HepG2 (cell line): ENCODE data around the gene DCLK1. TPM values are rescaled to one million over a fixed set of nuclear protein-coding genes. Genes with fewer than 3 reads are reported as not detected.

Experiments used
- ATAC-seq: fragments of 200-7000 bp; cut with Tn5 transposase; 3 replicates; pipeline ENCODE4 v1.9.1; 2020; ENCODE audit warnings: mild to moderate bottlenecking, moderate library complexity
- BruUV-seq: library from RNA; stranded (reverse); fragments of 400-500 nt; replicated peaks from 2 replicates; lab custom pipeline; 2021; lab: Mats Ljungman, UMichigan
- CTCF ChIA-PET: fragments of 300-600 bp; formaldehyde crosslinking; extraction: SDS; loops from one replicate; lab custom pipeline; 2021; ENCODE audit warnings: low total read pairs, inconsistent platforms, low intra/inter-chr PET ratio; lab: Yijun Ruan, JAX
- POLR2A ChIA-PET: fragments of 350-600 bp; sonication (Branson Sonifier 250); formaldehyde crosslinking; loops from one replicate; lab custom pipeline; 2020; ENCODE audit warnings: antibody characterized with exemption, inconsistent platforms; lab: Yijun Ruan, JAX
- DNase-seq: peaks from one replicate; pipeline ENCODE4 v3.0.0-alpha.2; 2015; ENCODE audit warnings: low spot score
- FAIRE-seq: peaks from 3 replicates; lab custom pipeline; 2011; peaks lifted over from hg19 to GRCh38; lab: Jason Lieb, UNC
- H2AFZ ChIP-seq: one replicate; pipeline ENCODE4 v1.6.1; 2011; ENCODE audit warnings: low read length, inconsistent platforms
- H3K27ac ChIP-seq: fragments of 300-600 bp; 3 replicates; pipeline ENCODE4 v1.8.0; 2011; ENCODE audit warnings: mixed run types, mild to moderate bottlenecking, mixed read lengths, low read length, inconsistent platforms; ENCODE audit not compliant: insufficient read depth; ENCODE audit errors: extremely low read length
- H3K27me3 ChIP-seq, 2 experiments: fragments of 200-600 bp in 1 of 2; 2 replicates in 1 of 2; 3 replicates in 1 of 2; pipeline versions ENCODE4 v1.6.0 to v1.8.0; 2011; ENCODE audit warnings: low read length in 2 of 2, mild to moderate bottlenecking in 2 of 2, moderate library complexity in 2 of 2, inconsistent platforms in 1 of 2; ENCODE audit not compliant: insufficient read depth in 2 of 2, control insufficient read depth in 1 of 2
- H3K36me3 ChIP-seq, 2 experiments: fragments of 200-600 bp in 1 of 2; replicated peaks in 1 of 2; 2 replicates in 1 of 2; 3 replicates in 1 of 2; pipeline versions ENCODE4 v1.5.1 to v1.8.0; 2011; ENCODE audit warnings: low read length in 2 of 2, inconsistent platforms in 1 of 2; ENCODE audit not compliant: insufficient read depth in 2 of 2, control insufficient read depth in 1 of 2
- H3K4me1 ChIP-seq: 2 replicates; pipeline ENCODE4 v1.5.1; 2012; ENCODE audit warnings: low read length, inconsistent platforms; ENCODE audit not compliant: insufficient read depth
- H3K4me2 ChIP-seq: 2 replicates; pipeline ENCODE4 v1.6.0; 2011; ENCODE audit warnings: low read depth, low read length, inconsistent platforms
- H3K4me3 ChIP-seq, 3 experiments: fragments of 200-600 bp in 1 of 3; sonication (generic), shearing (Covaris generic) in 1 of 3; replicated peaks in 1 of 3; 2 replicates each; pipeline ENCODE4 v1.5.1; 2011 to 2016; ENCODE audit warnings: low read length in 3 of 3, inconsistent platforms in 2 of 3, low read depth in 2 of 3, mild to moderate bottlenecking in 2 of 3, control low read depth in 1 of 3, mixed read lengths in 1 of 3; ENCODE audit not compliant: insufficient read depth in 1 of 3
- H3K79me2 ChIP-seq: one replicate; pipeline ENCODE4 v1.6.1; 2011; ENCODE audit warnings: low read length, inconsistent platforms; ENCODE audit not compliant: insufficient read depth
- H3K9ac ChIP-seq: 2 replicates; pipeline ENCODE4 v1.6.0; 2011; ENCODE audit warnings: mild to moderate bottlenecking, low read depth, low read length, inconsistent platforms; ENCODE audit not compliant: insufficient read depth
- H3K9me3 ChIP-seq: 2 replicates; pipeline ENCODE4 v1.5.1; 2012; ENCODE audit warnings: mild to moderate bottlenecking, low read length
- H4K20me1 ChIP-seq: 2 replicates; pipeline ENCODE4 v1.6.0; 2011; ENCODE audit warnings: inconsistent platforms, mild to moderate bottlenecking, low read length, moderate library complexity; ENCODE audit not compliant: insufficient read depth
- BRF2 ChIP-seq: sonication (generic); formaldehyde crosslinking; IDR thresholded peaks from 2 replicates; pipeline ENCODE4 v1.8.1; 2022; ENCODE audit warnings: mild to moderate bottlenecking, missing genetic modification reagents
- IRF9 ChIP-seq: sonication (generic); formaldehyde crosslinking; IDR thresholded peaks from 2 replicates; pipeline ENCODE4 v1.8.0; 2022; ENCODE audit warnings: missing genetic modification reagents, mild to moderate bottlenecking, borderline replicate concordance
- MED13 ChIP-seq: sonication (generic); formaldehyde crosslinking; IDR thresholded peaks from 2 replicates; pipeline ENCODE4 v1.5.0; 2020; ENCODE audit warnings: missing genetic modification reagents
- PHB2 ChIP-seq: fragments of 450-650 bp; IDR thresholded peaks from 2 replicates; pipeline ENCODE4 v1.6.1; 2018; ENCODE audit not compliant: partially characterized antibody
- ZBTB25 ChIP-seq: IDR thresholded peaks from 2 replicates; pipeline ENCODE4 v1.6.1; 2018; ENCODE audit warnings: missing genetic modification reagents
- ZNF563 ChIP-seq: sonication (generic); formaldehyde crosslinking; IDR thresholded peaks from 2 replicates; pipeline ENCODE4 v1.8.0; 2022; ENCODE audit warnings: mild to moderate bottlenecking, moderate library complexity, missing genetic modification reagents
- ZNF576 ChIP-seq: sonication (generic); formaldehyde crosslinking; IDR thresholded peaks from 2 replicates; pipeline ENCODE4 v1.4.0; 2020; ENCODE audit warnings: mild to moderate bottlenecking, missing genetic modification reagents
- ZNF646 ChIP-seq: sonication (generic); formaldehyde crosslinking; IDR thresholded peaks from 2 replicates; pipeline ENCODE4 v1.9.0; 2021; ENCODE audit warnings: mild to moderate bottlenecking, missing genetic modification reagents
- WGBS: methylation state at CpG from one replicate; pipeline ENCODE4 v1.1.6; 2017; ENCODE audit warnings: low lambda C conversion rate; 5-methylcytosine and 5-hydroxymethylcytosine counted together
- in situ Hi-C: cut with HindIII; loops from 2 replicates; pipeline ENCODE4 v1.10.0; 2017; ENCODE audit warnings: low pct_unique_long_range_greater_than_20kb; ENCODE audit not compliant: extremely low pct_ligation_motif_present
- intact Hi-C: fragments of 100-400 bp; cut with micrococcal nuclease; formaldehyde crosslinking; loops from one replicate; pipeline ENCODE4 v1.10.0; 2022; ENCODE audit not compliant: unreplicated experiment
- polyA plus RNA-seq, 8 experiments: library from polyadenylated mRNA; depleted of rRNA in 3 of 8; stranded (reverse) in 7 of 8; unstranded in 1 of 8; fragments of >200 nt; fragmentation: Illumina TruSeq in 4 of 8; extraction: Trizol in 4 of 8; gene quantifications; 2 replicates each; pipeline versions ENCODE4 v1.2.1 to v1.2.3, GENCODE V29; 2011 to 2016; ENCODE audit warnings: low read depth in 4 of 8, missing spikeins in 1 of 8, mixed read lengths in 1 of 8; ENCODE audit not compliant: insufficient read depth in 1 of 8
- total RNA-seq, 5 experiments: library from RNA; depleted of rRNA; stranded (reverse); fragments of >200 nt; fragmentation: Illumina TruSeq; extraction: Trizol; gene quantifications; 2 replicates each; pipeline ENCODE4 v1.2.3, GENCODE V29; 2016; ENCODE audit warnings: low read depth in 1 of 5

Gene DCLK1
- total and polyA plus RNA-seq, 2 of the 13 experiments (the other 11 are each of a cell fraction or from before 2014, with no cell fraction given) = not detected

GRCh38 chr13:35797244-35797643 lies 333.9 kb downstream of the DCLK1 start:
- H3K9me3 ChIP-seq = no peaks in the 10 kb centered on the region
- FAIRE-seq = no peak
- no peak for ATAC-seq
- no peak for DNase-seq
- no peaks in the 10 kb centered on the region for H4K20me1 ChIP-seq
- H3K79me2 ChIP-seq = no peaks in the 10 kb centered on the region
- H3K4me2 ChIP-seq = no peak overlapping the region
- peaks cover 2 to 3% of the 10 kb centered on the region in 2 experiments; a peak in 2 of 5 replicates for H3K27me3 ChIP-seq
- no peaks in the 10 kb centered on the region for H3K4me1 ChIP-seq
- BruUV-seq = no TSS peak
- ChIA-PET CTCF (no interaction called here), POLR2A (no interaction called here)
- intact Hi-C loops = no loop called here
- no peak overlapping the region for H3K4me3 ChIP-seq
- H3K36me3 ChIP-seq = no peaks in the 10 kb centered on the region
- TF ChIP-seq BRF2 (CRISPR knock-in tag) (no peak), ZNF576 (CRISPR knock-in tag) (no peak), ZNF563 (CRISPR knock-in tag) (no peak)
- no peak overlapping the region for H2AFZ ChIP-seq
- no peak overlapping the region for H3K27ac ChIP-seq
- H3K9ac ChIP-seq = no peak overlapping the region
- 0% methylated on average over 2 of the region's 2 CpGs for WGBS
- in situ Hi-C loops = no loop called here

- FAIRE-seq = no peak
- no peak for ATAC-seq
- ChIA-PET CTCF (no interaction called here), POLR2A (no interaction called here)
- Histone ChIP-seq H3K27ac (no peak overlapping the region), H3K36me3 (no peaks in the 10 kb centered on the region), H3K4me3 (no peak overlapping the region), H3K27me3 (peaks cover 2 to 3% of the 10 kb centered on the region in 2 experiments; a peak in 2 of 5 replicates), H3K4me2 (no peak overlapping the region), H3K4me1 (no peaks in the 10 kb centered on the region), H3K9me3 (no peaks in the 10 kb centered on the region), H4K20me1 (no peaks in the 10 kb centered on the region), H3K9ac (no peak overlapping the region), H3K79me2 (no peaks in the 10 kb centered on the region), H2AFZ (no peak overlapping the region)
- WGBS = 3% methylated on average over 4 of the region's 4 CpGs
- DNase-seq = no peak
- in situ Hi-C loops (no loop called here), intact Hi-C loops (no loop called here)
- no TSS peak for BruUV-seq
- TF ChIP-seq ZNF646 (CRISPR knock-in tag) (no peak), ZBTB25 (CRISPR knock-in tag) (no peak), PHB2 (no peak), IRF9 (no peak), MED13 (no peak)
Measured at GRCh38 chr13:35796623-35797022, 334.6 kb downstream of the DCLK1 start.
